Liver (tissue), 9 donors: ENCODE results near the gene SARDH. TPM values are rescaled to one million over a fixed set of nuclear protein-coding genes. Genes with fewer than 3 reads are reported as not detected.
A peak's percentile ranks its signal among the peaks of the same experiment; 100 is the strongest.

Source experiments
- DNase-seq: peaks from one replicate; pipeline ENCODE4 v3.0.0-alpha.2; 2017; ENCODE audit warnings: low spot score
- H3K27ac ChIP-seq, 2 donors: one replicate each; pipeline ENCODE4 v1.7.0; 2013; ENCODE audit warnings: inconsistent platforms in 2 of 2, low read length in 2 of 2, control low read depth in 1 of 2, low read depth in 1 of 2, mild to moderate bottlenecking in 1 of 2
- H3K27me3 ChIP-seq, 4 donors: one replicate each; pipeline versions ENCODE4 v1.6.1 to v1.7.0; 2013; ENCODE audit warnings: low read length in 3 of 4, inconsistent platforms in 1 of 4, mild to moderate bottlenecking in 1 of 4, moderate library complexity in 1 of 4; ENCODE audit not compliant: control insufficient read depth in 4 of 4, insufficient read depth in 4 of 4
- H3K36me3 ChIP-seq, 4 donors: one replicate each; pipeline versions ENCODE4 v1.6.1 to v1.7.0; 2013; ENCODE audit warnings: low read length in 3 of 4, mild to moderate bottlenecking in 3 of 4, low read depth in 1 of 4, moderate library complexity in 1 of 4; ENCODE audit not compliant: control insufficient read depth in 4 of 4, insufficient read depth in 3 of 4
- H3K4me1 ChIP-seq, 4 donors: one replicate each; pipeline versions ENCODE4 v1.6.1 to v1.7.0; 2013; ENCODE audit warnings: low read length in 3 of 4, mild to moderate bottlenecking in 3 of 4, moderate library complexity in 1 of 4; ENCODE audit not compliant: control insufficient read depth in 4 of 4, insufficient read depth in 4 of 4
- H3K4me3 ChIP-seq, 3 donors: one replicate each; pipeline versions ENCODE4 v1.6.1 to v1.7.0; 2013; ENCODE audit warnings: low read length in 3 of 3, control low read depth in 1 of 3, low read depth in 1 of 3, mild to moderate bottlenecking in 1 of 3
- H3K9ac ChIP-seq, 2 donors: one replicate each; pipeline ENCODE4 v1.7.0; 2013; ENCODE audit warnings: low read length in 2 of 2, mild to moderate bottlenecking in 2 of 2, moderate library complexity in 2 of 2, control low read depth in 1 of 2, low read depth in 1 of 2
- H3K9me3 ChIP-seq, 4 donors: one replicate each; pipeline versions ENCODE4 v1.6.1 to v1.7.0; 2013; ENCODE audit warnings: low read length in 3 of 4; ENCODE audit not compliant: control insufficient read depth in 4 of 4
- EGR1 ChIP-seq, 2 donors: IDR thresholded peaks; 2 replicates each; pipeline ENCODE4 v1.6.1; 2016 to 2018; ENCODE audit warnings: antibody characterized with exemption in 2 of 2, low read depth in 2 of 2
- FOXA1 ChIP-seq: IDR thresholded peaks from 2 replicates; pipeline ENCODE4 v1.6.1; 2016; ENCODE audit warnings: antibody characterized with exemption
- FOXA2 ChIP-seq: IDR thresholded peaks from 2 replicates; pipeline ENCODE4 v1.6.1; 2016; ENCODE audit warnings: antibody characterized with exemption
- GABPA ChIP-seq, 2 donors: IDR thresholded peaks in 1 of 2; conservative IDR thresholded peaks in 1 of 2; 2 replicates each; pipeline ENCODE4 v1.6.1; 2016; ENCODE audit warnings: antibody characterized with exemption in 2 of 2, mild to moderate bottlenecking in 1 of 2, moderate library complexity in 1 of 2
- HNF4A ChIP-seq, 2 donors: conservative IDR thresholded peaks; 2 replicates each; pipeline ENCODE4 v1.6.1; 2016; ENCODE audit warnings: antibody characterized with exemption in 2 of 2, mild to moderate bottlenecking in 2 of 2
- HNF4G ChIP-seq: IDR thresholded peaks from 2 replicates; pipeline ENCODE4 v1.6.1; 2016; ENCODE audit warnings: antibody characterized with exemption
- JUND ChIP-seq, 2 donors: IDR thresholded peaks; 2 replicates each; pipeline ENCODE4 v1.6.1; 2016; ENCODE audit warnings: antibody characterized with exemption in 2 of 2
- NR2F2 ChIP-seq: IDR thresholded peaks from 2 replicates; pipeline ENCODE4 v1.6.1; 2016; ENCODE audit warnings: antibody characterized with exemption
- RAD21 ChIP-seq, 2 donors: IDR thresholded peaks; 2 replicates each; pipeline ENCODE4 v1.6.1; 2016; ENCODE audit warnings: antibody characterized with exemption in 2 of 2, mild to moderate bottlenecking in 2 of 2
- REST ChIP-seq: IDR thresholded peaks from 2 replicates; pipeline ENCODE4 v1.6.1; 2016; ENCODE audit warnings: antibody characterized with exemption, mild to moderate bottlenecking
- RXRA ChIP-seq, 2 donors: IDR thresholded peaks; 2 replicates each; pipeline ENCODE4 v1.6.1; 2017 to 2018; ENCODE audit warnings: antibody characterized with exemption in 2 of 2, mild to moderate bottlenecking in 1 of 2
- SP1 ChIP-seq: IDR thresholded peaks from 2 replicates; pipeline ENCODE4 v1.6.1; 2018; ENCODE audit warnings: antibody characterized with exemption, mild to moderate bottlenecking
- YY1 ChIP-seq: IDR thresholded peaks from 2 replicates; pipeline ENCODE4 v1.6.1; 2016; ENCODE audit warnings: antibody characterized with exemption, mild to moderate bottlenecking
- WGBS: extraction: QIAGEN DNeasy Blood & Tissue Kit; methylation state at CpG from one replicate; pipeline ENCODE4 v1.1.7; 2013; 5-methylcytosine and 5-hydroxymethylcytosine counted together
- polyA plus RNA-seq, 2 donors: library from polyadenylated mRNA; stranded (reverse) in 1 of 2; unstranded in 1 of 2; fragments of 200-250 nt in 1 of 2; fragments of >200 nt in 1 of 2; fragmentation: Nextera tagmentation in 1 of 2; extraction: Ambion mirVana in 1 of 2; gene quantifications; one replicate each; pipeline versions ENCODE4 v1.2.1 to v1.2.3, GENCODE V29; 2013 to 2015
- total RNA-seq, 2 donors: library from RNA; depleted of rRNA; stranded (reverse); fragments of >200 nt; gene quantifications; one replicate each; pipeline ENCODE4 v1.2.3, GENCODE V29; 2014
- TF ChIP-seq, protein P1 (sequence below): IDR thresholded peaks from 2 replicates; pipeline ENCODE4 v1.6.1; 2016; ENCODE audit warnings: antibody characterized with exemption
- TF ChIP-seq, protein P2 (sequence below): fragments of 150-350 bp; IDR thresholded peaks from 2 replicates; pipeline ENCODE4 v1.5.1; 2017; ENCODE audit warnings: improper control_type of control experiment, low read depth, low read length; ENCODE audit not compliant: missing input control
- TF ChIP-seq, protein P3 (sequence below): IDR thresholded peaks from 2 replicates; pipeline ENCODE4 v1.6.1; 2016; ENCODE audit warnings: antibody characterized with exemption
- donor health status: healthy.
- donor health status: healthy.
- donor health status: healthy.
- donor health status: healthy.
- donor health status: healthy.

Gene SARDH
- total and polyA plus RNA-seq, 4 donors, result 53.7 to 291 (median 63.4) TPM

DNA sequence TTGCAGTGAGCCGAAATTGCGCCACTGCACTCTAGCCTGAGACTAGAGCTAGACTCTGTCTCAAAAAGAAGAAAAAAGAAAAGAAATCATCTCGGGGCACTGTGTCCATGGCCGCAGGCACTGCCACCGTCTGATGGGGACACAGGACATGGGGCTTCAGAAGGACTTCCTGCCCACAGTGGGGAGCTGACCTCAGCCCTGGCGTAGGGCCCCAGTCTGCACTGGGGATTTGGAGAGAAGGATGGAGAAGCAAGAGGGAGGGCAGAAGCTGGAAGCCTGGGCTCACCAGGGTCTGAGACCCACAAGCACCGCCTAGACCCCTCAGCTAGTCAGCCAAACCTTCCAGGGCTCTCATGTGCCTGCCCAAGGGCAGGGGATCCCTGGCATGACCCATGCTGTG, 4.1 kb upstream of the SARDH start:
- no peaks in the 10 kb centered on the region for H3K27me3 ChIP-seq

GRCh38 chr9:133741716-133742115, 3.6 kb upstream of the SARDH start:
- H3K9ac ChIP-seq, result no peak overlapping the region
- WGBS, result 96% methylated on average over 14 of the region's 14 CpGs
- peak; percentile 14 for DNase-seq
- TF ChIP-seq FOXA1, result no peak
- TF ChIP-seq HNF4G, result no peak
- no peak for TF ChIP-seq RAD21 (IDR thresholded peaks at IDR 0.05)
- no peak overlapping the region for H3K4me3 ChIP-seq
- H3K9me3 ChIP-seq, result no peaks in the 10 kb centered on the region
- H3K4me1 ChIP-seq, result peaks cover 33 to 76% (median 60%) of the 10 kb centered on the region in 4 donors
- no peaks in the 10 kb centered on the region for H3K27me3 ChIP-seq
- H3K36me3 ChIP-seq, result no peaks in the 10 kb centered on the region
- peak overlapping the region; percentile 0 to 83 for H3K27ac ChIP-seq

More for the DNA sequence above, 4.1 kb upstream of the SARDH start:
- DNase-seq, result no peak
- TF ChIP-seq GABPA (IDR thresholded peaks at IDR 0.05 in 1 of 2, conservative IDR thresholded peaks at IDR 0.05 in 1 of 2) (no peak), JUND (IDR thresholded peaks at IDR 0.05) (no peak), RAD21 (IDR thresholded peaks at IDR 0.05) (no peak), REST (no peak), EGR1 (IDR thresholded peaks at IDR 0.05; ENCODE audit: low read depth in 2 of 2) (no peak)
- TF ChIP-seq, protein P1, sequence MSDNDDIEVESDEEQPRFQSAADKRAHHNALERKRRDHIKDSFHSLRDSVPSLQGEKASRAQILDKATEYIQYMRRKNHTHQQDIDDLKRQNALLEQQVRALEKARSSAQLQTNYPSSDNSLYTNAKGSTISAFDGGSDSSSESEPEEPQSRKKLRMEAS, result no peak
- TF ChIP-seq, protein P2, sequence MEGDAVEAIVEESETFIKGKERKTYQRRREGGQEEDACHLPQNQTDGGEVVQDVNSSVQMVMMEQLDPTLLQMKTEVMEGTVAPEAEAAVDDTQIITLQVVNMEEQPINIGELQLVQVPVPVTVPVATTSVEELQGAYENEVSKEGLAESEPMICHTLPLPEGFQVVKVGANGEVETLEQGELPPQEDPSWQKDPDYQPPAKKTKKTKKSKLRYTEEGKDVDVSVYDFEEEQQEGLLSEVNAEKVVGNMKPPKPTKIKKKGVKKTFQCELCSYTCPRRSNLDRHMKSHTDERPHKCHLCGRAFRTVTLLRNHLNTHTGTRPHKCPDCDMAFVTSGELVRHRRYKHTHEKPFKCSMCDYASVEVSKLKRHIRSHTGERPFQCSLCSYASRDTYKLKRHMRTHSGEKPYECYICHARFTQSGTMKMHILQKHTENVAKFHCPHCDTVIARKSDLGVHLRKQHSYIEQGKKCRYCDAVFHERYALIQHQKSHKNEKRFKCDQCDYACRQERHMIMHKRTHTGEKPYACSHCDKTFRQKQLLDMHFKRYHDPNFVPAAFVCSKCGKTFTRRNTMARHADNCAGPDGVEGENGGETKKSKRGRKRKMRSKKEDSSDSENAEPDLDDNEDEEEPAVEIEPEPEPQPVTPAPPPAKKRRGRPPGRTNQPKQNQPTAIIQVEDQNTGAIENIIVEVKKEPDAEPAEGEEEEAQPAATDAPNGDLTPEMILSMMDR, result no peak
- peaks cover 33 to 70% (median 55%) of the 10 kb centered on the region in 4 donors for H3K4me1 ChIP-seq
- H3K36me3 ChIP-seq, result no peaks in the 10 kb centered on the region
- no peak overlapping the region for H3K4me3 ChIP-seq
- H3K9me3 ChIP-seq, result no peaks in the 10 kb centered on the region
- H3K9ac ChIP-seq, result no peak overlapping the region
- 91% methylated on average over 7 of the region's 7 CpGs for WGBS
- H3K27ac ChIP-seq, result peak overlapping the region; percentile 9

GRCh38 chr9:133740911-133741310, 2.8 kb upstream of the SARDH start:
- Histone ChIP-seq H3K9ac (peak overlapping the region in 1 of 2 donors; percentile 24), H3K9me3 (no peaks in the 10 kb centered on the region), H3K36me3 (no peaks in the 10 kb centered on the region), H3K27ac (peak overlapping the region; percentile 83 to 96), H3K4me3 (no peak overlapping the region), H3K4me1 (peaks cover 33 to 82% (median 66%) of the 10 kb centered on the region in 4 donors), H3K27me3 (no peaks in the 10 kb centered on the region)
- WGBS, result 43% methylated on average over 8 of the region's 8 CpGs
- TF ChIP-seq JUND (IDR thresholded peaks at IDR 0.05), result no peak
- no peak for TF ChIP-seq HNF4G
- no peak for TF ChIP-seq NR2F2
- TF ChIP-seq HNF4A (conservative IDR thresholded peaks at IDR 0.05), result peak; percentile 70 to 78
- TF ChIP-seq, protein P3, sequence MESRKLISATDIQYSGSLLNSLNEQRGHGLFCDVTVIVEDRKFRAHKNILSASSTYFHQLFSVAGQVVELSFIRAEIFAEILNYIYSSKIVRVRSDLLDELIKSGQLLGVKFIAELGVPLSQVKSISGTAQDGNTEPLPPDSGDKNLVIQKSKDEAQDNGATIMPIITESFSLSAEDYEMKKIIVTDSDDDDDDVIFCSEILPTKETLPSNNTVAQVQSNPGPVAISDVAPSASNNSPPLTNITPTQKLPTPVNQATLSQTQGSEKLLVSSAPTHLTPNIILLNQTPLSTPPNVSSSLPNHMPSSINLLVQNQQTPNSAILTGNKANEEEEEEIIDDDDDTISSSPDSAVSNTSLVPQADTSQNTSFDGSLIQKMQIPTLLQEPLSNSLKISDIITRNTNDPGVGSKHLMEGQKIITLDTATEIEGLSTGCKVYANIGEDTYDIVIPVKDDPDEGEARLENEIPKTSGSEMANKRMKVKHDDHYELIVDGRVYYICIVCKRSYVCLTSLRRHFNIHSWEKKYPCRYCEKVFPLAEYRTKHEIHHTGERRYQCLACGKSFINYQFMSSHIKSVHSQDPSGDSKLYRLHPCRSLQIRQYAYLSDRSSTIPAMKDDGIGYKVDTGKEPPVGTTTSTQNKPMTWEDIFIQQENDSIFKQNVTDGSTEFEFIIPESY, result no peak
- peak; percentile 61 for TF ChIP-seq SP1
- no peak for TF ChIP-seq YY1
- peak in 1 of 2 donors; percentile 43 for TF ChIP-seq RXRA (IDR thresholded peaks at IDR 0.05)
- TF ChIP-seq EGR1 (IDR thresholded peaks at IDR 0.05; ENCODE audit: low read depth in 2 of 2), result no peak
- no peak for TF ChIP-seq FOXA2
- peak; percentile 33 for DNase-seq
